Mesendoderm (in vitro differentiated cells): Measurements from ENCODE around the gene CTNNA3.

Experiments used
- DNase-seq: peaks from one replicate; pipeline ENCODE4 v3.0.0; 2013
- H2AK5ac ChIP-seq: 2 replicates; pipeline ENCODE4 v1.6.1; 2013; ENCODE audit warnings: low read length, inconsistent platforms
- H2BK120ac ChIP-seq: 2 replicates; pipeline ENCODE4 v1.6.1; 2013; ENCODE audit warnings: low read depth, mild to moderate bottlenecking, low read length, moderate library complexity, mixed read lengths
- H2BK15ac ChIP-seq: replicated peaks from 2 replicates; pipeline ENCODE4 v1.6.1; 2013; ENCODE audit warnings: low read depth, mild to moderate bottlenecking, moderate library complexity
- H2BK5ac ChIP-seq: 2 replicates; pipeline ENCODE4 v1.6.1; 2013; ENCODE audit warnings: low read length, inconsistent platforms
- H3K18ac ChIP-seq: 2 replicates; pipeline ENCODE4 v1.6.1; 2013; ENCODE audit warnings: mild to moderate bottlenecking, low read length, mixed read lengths
- H3K23ac ChIP-seq: one replicate; pipeline ENCODE4 v1.6.1; 2013; ENCODE audit warnings: low read length
- H3K27ac ChIP-seq: 2 replicates; pipeline ENCODE4 v1.5.1; 2013; ENCODE audit warnings: low read depth, mild to moderate bottlenecking, inconsistent platforms, low read length, moderate library complexity
- H3K27me3 ChIP-seq: 2 replicates; pipeline ENCODE4 v1.6.1; 2013; ENCODE audit warnings: low read length, control low read depth, mild to moderate bottlenecking, inconsistent platforms; ENCODE audit not compliant: insufficient read depth, poor library complexity
- H3K36me3 ChIP-seq: 2 replicates; pipeline ENCODE4 v1.6.1; 2013; ENCODE audit warnings: low read length, inconsistent platforms; ENCODE audit not compliant: control insufficient read depth, insufficient read depth
- H3K4ac ChIP-seq: one replicate; pipeline ENCODE4 v1.6.1; 2013; ENCODE audit warnings: low read depth, mild to moderate bottlenecking, low read length, moderate library complexity
- H3K4me1 ChIP-seq: 2 replicates; pipeline ENCODE4 v1.6.1; 2013; ENCODE audit warnings: low read depth, low read length, inconsistent platforms; ENCODE audit not compliant: control insufficient read depth
- H3K4me2 ChIP-seq: 2 replicates; pipeline ENCODE4 v1.6.1; 2013; ENCODE audit warnings: low read length
- H3K4me3 ChIP-seq: 2 replicates; pipeline ENCODE4 v1.5.1; 2013; ENCODE audit warnings: mild to moderate bottlenecking, low read length
- H3K56ac ChIP-seq: one replicate; pipeline ENCODE4 v1.6.1; 2013; ENCODE audit warnings: low read length
- H3K79me1 ChIP-seq: 2 replicates; pipeline ENCODE4 v1.6.1; 2013; ENCODE audit warnings: low read length, inconsistent platforms
- H3K79me2 ChIP-seq: 2 replicates; pipeline ENCODE4 v1.6.1; 2013; ENCODE audit warnings: mild to moderate bottlenecking, low read length; ENCODE audit not compliant: control insufficient read depth, insufficient read depth
- H3K9ac ChIP-seq: 2 replicates; pipeline ENCODE4 v1.6.1; 2013; ENCODE audit warnings: low read length, inconsistent platforms
- H4K5ac ChIP-seq: one replicate; pipeline ENCODE4 v1.6.1; 2013; ENCODE audit warnings: low read length
- H4K8ac ChIP-seq: one replicate; pipeline ENCODE4 v1.6.1; 2013; ENCODE audit warnings: low read depth, mild to moderate bottlenecking, control low read depth, low read length, moderate library complexity
- WGBS: extraction: QIAGEN DNeasy Blood & Tissue Kit; methylation state at CpG from one replicate; pipeline ENCODE4 v1.1.7; 2013; ENCODE audit warnings: low lambda C conversion rate, missing lambda C conversion rate; ENCODE audit not compliant: insufficient coverage; ENCODE audit errors: extremely low coverage; 5-methylcytosine and 5-hydroxymethylcytosine counted together

The CTNNA3 gene

GRCh38 chr10:67076144-67076543, 619.9 kb downstream of the CTNNA3 start:
- Histone ChIP-seq H2BK15ac (no peak overlapping the region), H3K79me2 (no peaks in the 10 kb centered on the region), H3K56ac (no peak overlapping the region), H4K5ac (no peak overlapping the region), H3K18ac (no peak overlapping the region), H3K4me1 (no peaks in the 10 kb centered on the region), H3K4me3 (no peak overlapping the region), H3K36me3 (no peaks in the 10 kb centered on the region), H3K23ac (no peak overlapping the region), H2BK120ac (no peak overlapping the region), H3K4ac (no peak overlapping the region), H3K79me1 (no peaks in the 10 kb centered on the region), H2BK5ac (no peak overlapping the region), H3K9ac (no peak overlapping the region), H2AK5ac (no peak overlapping the region), H3K27ac (no peak overlapping the region), H3K27me3 (no peaks in the 10 kb centered on the region), H3K4me2 (no peak overlapping the region), H4K8ac (no peak overlapping the region)
- no peak for DNase-seq

GRCh38 chr10:67075491-67075971, 620.5 kb downstream of the CTNNA3 start:
- H3K4ac ChIP-seq: no peak overlapping the region
- H2BK15ac ChIP-seq: no peak overlapping the region
- H4K8ac ChIP-seq: no peak overlapping the region
- no peak overlapping the region for H3K56ac ChIP-seq
- no peaks in the 10 kb centered on the region for H3K27me3 ChIP-seq
- H3K4me3 ChIP-seq: no peak overlapping the region
- no peak overlapping the region for H2AK5ac ChIP-seq
- no peak overlapping the region for H3K9ac ChIP-seq
- no peak overlapping the region for H4K5ac ChIP-seq
- no peak overlapping the region for H3K4me2 ChIP-seq
- H3K18ac ChIP-seq: no peak overlapping the region
- H3K4me1 ChIP-seq: no peaks in the 10 kb centered on the region
- no peak overlapping the region for H2BK120ac ChIP-seq
- DNase-seq: no peak
- H3K36me3 ChIP-seq: no peaks in the 10 kb centered on the region
- no peaks in the 10 kb centered on the region for H3K79me2 ChIP-seq
- no peak overlapping the region for H3K23ac ChIP-seq
- WGBS: no CpG with 5 or more reads among the region's 4 CpGs
- H3K27ac ChIP-seq: no peak overlapping the region
- H2BK5ac ChIP-seq: no peak overlapping the region
- H3K79me1 ChIP-seq: no peaks in the 10 kb centered on the region

GRCh38 chr10:67072654-67073053, 623.3 kb downstream of the CTNNA3 start:
- no peak overlapping the region for H3K18ac ChIP-seq
- H4K8ac ChIP-seq: no peak overlapping the region
- no peak overlapping the region for H3K23ac ChIP-seq
- H4K5ac ChIP-seq: no peak overlapping the region
- H2BK15ac ChIP-seq: no peak overlapping the region
- no peak overlapping the region for H2BK120ac ChIP-seq
- H3K4me3 ChIP-seq: no peak overlapping the region
- no peak overlapping the region for H3K4me2 ChIP-seq
- WGBS: no CpG with 5 or more reads among the region's 1 CpG
- H3K9ac ChIP-seq: no peak overlapping the region
- no peaks in the 10 kb centered on the region for H3K4me1 ChIP-seq
- H3K56ac ChIP-seq: no peak overlapping the region
- no peaks in the 10 kb centered on the region for H3K27me3 ChIP-seq
- H3K79me2 ChIP-seq: no peaks in the 10 kb centered on the region
- no peak overlapping the region for H3K27ac ChIP-seq
- no peak overlapping the region for H3K4ac ChIP-seq
- H2BK5ac ChIP-seq: no peak overlapping the region
- H2AK5ac ChIP-seq: no peak overlapping the region
- no peaks in the 10 kb centered on the region for H3K79me1 ChIP-seq
- DNase-seq: no peak
- no peaks in the 10 kb centered on the region for H3K36me3 ChIP-seq

DNA sequence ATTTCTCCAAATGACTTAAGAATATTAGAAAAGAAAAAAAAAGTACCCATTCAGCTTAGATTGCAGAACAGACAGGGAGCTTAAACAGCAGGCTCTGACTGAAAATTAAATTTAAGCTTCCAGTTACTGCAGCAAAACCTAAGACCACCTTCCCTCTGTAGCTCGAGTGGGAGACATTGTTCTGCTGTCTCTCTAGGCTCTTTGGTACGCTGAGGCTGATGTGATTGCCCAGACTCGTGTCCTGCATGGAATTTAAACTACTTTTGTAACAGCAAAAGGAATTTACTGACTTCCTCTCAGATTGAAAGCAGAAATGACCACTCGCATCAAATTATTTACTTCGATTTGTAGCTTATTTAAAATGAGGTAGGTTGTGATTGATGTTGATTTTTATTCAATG, 645.6 kb downstream of the CTNNA3 start:
- Histone ChIP-seq H4K8ac (no peak overlapping the region), H3K9ac (no peak overlapping the region), H4K5ac (no peak overlapping the region), H3K79me2 (no peaks in the 10 kb centered on the region), H3K56ac (no peak overlapping the region), H3K4me1 (no peaks in the 10 kb centered on the region), H3K79me1 (no peaks in the 10 kb centered on the region), H3K23ac (no peak overlapping the region), H3K4me2 (no peak overlapping the region), H3K4me3 (no peak overlapping the region), H2AK5ac (no peak overlapping the region), H2BK120ac (no peak overlapping the region), H3K18ac (no peak overlapping the region), H2BK15ac (no peak overlapping the region), H3K27ac (no peak overlapping the region), H3K27me3 (no peaks in the 10 kb centered on the region), H2BK5ac (no peak overlapping the region), H3K4ac (no peak overlapping the region), H3K36me3 (no peaks in the 10 kb centered on the region)
- WGBS: no CpG with 5 or more reads among the region's 5 CpGs
- no peak for DNase-seq

DNA sequence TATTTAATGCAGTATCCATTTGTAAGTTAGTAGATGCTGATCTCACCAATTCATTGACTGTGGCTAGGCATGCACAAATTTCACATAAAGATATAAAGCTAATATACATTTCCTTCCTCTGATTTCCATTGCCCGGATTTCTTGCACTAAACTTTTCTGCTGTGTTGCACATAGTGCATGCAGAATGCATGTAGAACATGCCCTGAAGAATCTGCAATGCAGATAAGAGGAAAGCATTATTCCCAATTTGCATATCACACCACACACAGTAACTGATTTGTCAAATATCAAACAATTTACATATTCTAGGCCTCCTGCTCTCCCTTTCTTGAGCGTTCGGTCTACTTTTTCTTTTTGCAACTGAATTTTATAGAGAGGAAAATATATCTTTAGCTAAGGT, 646.0 kb downstream of the CTNNA3 start:
- Histone ChIP-seq H3K4ac (no peak overlapping the region), H3K4me3 (no peak overlapping the region), H2BK120ac (no peak overlapping the region), H3K27ac (no peak overlapping the region), H3K4me2 (no peak overlapping the region), H3K18ac (no peak overlapping the region), H4K8ac (no peak overlapping the region), H3K9ac (no peak overlapping the region), H3K79me2 (no peaks in the 10 kb centered on the region), H2BK5ac (no peak overlapping the region), H3K23ac (no peak overlapping the region), H3K79me1 (no peaks in the 10 kb centered on the region), H3K27me3 (no peaks in the 10 kb centered on the region), H4K5ac (no peak overlapping the region), H2BK15ac (no peak overlapping the region), H2AK5ac (no peak overlapping the region), H3K4me1 (no peaks in the 10 kb centered on the region), H3K36me3 (no peaks in the 10 kb centered on the region), H3K56ac (no peak overlapping the region)
- no CpG with 5 or more reads among the region's 3 CpGs for WGBS
- no peak for DNase-seq

GRCh38 chr10:67046507-67046906, 649.5 kb downstream of the CTNNA3 start:
- Histone ChIP-seq H3K4ac (no peak overlapping the region), H3K4me2 (no peak overlapping the region), H3K9ac (no peak overlapping the region), H3K36me3 (no peaks in the 10 kb centered on the region), H2AK5ac (no peak overlapping the region), H3K23ac (no peak overlapping the region), H3K79me1 (no peaks in the 10 kb centered on the region), H2BK5ac (no peak overlapping the region), H3K27me3 (no peaks in the 10 kb centered on the region), H4K5ac (no peak overlapping the region), H2BK15ac (no peak overlapping the region), H4K8ac (no peak overlapping the region), H3K56ac (no peak overlapping the region), H3K4me3 (no peak overlapping the region), H2BK120ac (no peak overlapping the region), H3K4me1 (no peaks in the 10 kb centered on the region), H3K18ac (no peak overlapping the region), H3K79me2 (no peaks in the 10 kb centered on the region), H3K27ac (no peak overlapping the region)
- WGBS: no CpG with 5 or more reads among the region's 3 CpGs
- DNase-seq: no peak
